ENCODE results near the gene IQUB.

- TF ChIP-seq, protein P1, sequence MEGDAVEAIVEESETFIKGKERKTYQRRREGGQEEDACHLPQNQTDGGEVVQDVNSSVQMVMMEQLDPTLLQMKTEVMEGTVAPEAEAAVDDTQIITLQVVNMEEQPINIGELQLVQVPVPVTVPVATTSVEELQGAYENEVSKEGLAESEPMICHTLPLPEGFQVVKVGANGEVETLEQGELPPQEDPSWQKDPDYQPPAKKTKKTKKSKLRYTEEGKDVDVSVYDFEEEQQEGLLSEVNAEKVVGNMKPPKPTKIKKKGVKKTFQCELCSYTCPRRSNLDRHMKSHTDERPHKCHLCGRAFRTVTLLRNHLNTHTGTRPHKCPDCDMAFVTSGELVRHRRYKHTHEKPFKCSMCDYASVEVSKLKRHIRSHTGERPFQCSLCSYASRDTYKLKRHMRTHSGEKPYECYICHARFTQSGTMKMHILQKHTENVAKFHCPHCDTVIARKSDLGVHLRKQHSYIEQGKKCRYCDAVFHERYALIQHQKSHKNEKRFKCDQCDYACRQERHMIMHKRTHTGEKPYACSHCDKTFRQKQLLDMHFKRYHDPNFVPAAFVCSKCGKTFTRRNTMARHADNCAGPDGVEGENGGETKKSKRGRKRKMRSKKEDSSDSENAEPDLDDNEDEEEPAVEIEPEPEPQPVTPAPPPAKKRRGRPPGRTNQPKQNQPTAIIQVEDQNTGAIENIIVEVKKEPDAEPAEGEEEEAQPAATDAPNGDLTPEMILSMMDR (IDR thresholded peaks at IDR 0.05; ENCODE audit: extremely low read depth in 1 of 2, insufficient read depth in 1 of 2, low read depth in 1 of 2, low read length in 2 of 2), result no peak
- no peak for TF ChIP-seq EZH2 (IDR thresholded peaks at IDR 0.05; ENCODE audit: borderline replicate concordance, low read depth, low read length, severe bottlenecking)
- TF ChIP-seq MYC (IDR thresholded peaks at IDR 0.05; ENCODE audit: low read depth, low read length), result no peak
- TF ChIP-seq MAX (IDR thresholded peaks at IDR 0.05; ENCODE audit: insufficient read depth, insufficient read length), result no peak
- no peak for TF ChIP-seq POLR2AphosphoS5 (IDR thresholded peaks at IDR 0.05; ENCODE audit: insufficient read depth, low read depth, low read length)
- TF ChIP-seq POLR2A (IDR thresholded peaks at IDR 0.05; ENCODE audit: low read depth, low read length), result no peak
Observed at GRCh38 chr7:123581162-123581459, 46.7 kb upstream of the IQUB start.

All from endothelial cell of umbilical vein (primary cell).